C4-2B (cell line): ENCODE results near the gene SHLD1.

Experiments used
- CTCF ChIP-seq: fragments of 450-650 bp; conservative IDR thresholded peaks from 2 replicates; pipeline ENCODE4 v1.5.1; 2017; ENCODE audit warnings: mild to moderate bottlenecking
- ZFX ChIP-seq: fragments of 450-650 bp; IDR thresholded peaks from 2 replicates; pipeline ENCODE4 v1.6.1; 2017

- no peak for TF ChIP-seq CTCF
- TF ChIP-seq ZFX = no peak
These were observed 77.7 kb downstream of the SHLD1 start for GRCh38 chr20:5827861-5828260.
